Ovary (tissue), 3 donors: ENCODE data around the gene ATP13A4.

ENCODE experiments used
- CTCF ChIP-seq, 3 donors: fragments of 450-650 bp in 2 of 3; fragments of 200-600 bp in 1 of 3; IDR thresholded peaks; one replicate each; pipeline versions ENCODE4 v1.5.1 to v1.8.0; 2016 to 2022; ENCODE audit warnings: antibody characterized with exemption in 3 of 3, mild to moderate bottlenecking in 1 of 3
- EP300 ChIP-seq: sonication (generic); formaldehyde crosslinking; IDR thresholded peaks from one replicate; pipeline ENCODE4 v1.6.1; 2017; ENCODE audit warnings: antibody characterized with exemption
- POLR2A ChIP-seq: fragments of 450-650 bp; IDR thresholded peaks from one replicate; pipeline ENCODE4 v1.6.1; 2017; ENCODE audit warnings: antibody characterized with exemption, mild to moderate bottlenecking, moderate library complexity
- donor health status: DM: no; HTN: no; CAD: no.

GRCh38 chr3:193507566-193507965, 47.1 kb downstream of the ATP13A4 start:
- TF ChIP-seq CTCF (IDR thresholded peaks at IDR 0.05) (no peak), POLR2A (no peak), EP300 (no peak)
